HepG2 (cell line): ENCODE results near the gene ADARB2. TPM values are rescaled to one million over a fixed set of nuclear protein-coding genes. Genes with fewer than 3 reads are reported as not detected.
A peak's percentile ranks its signal among the peaks of the same experiment; 100 is the strongest.

Source experiments
- ATAC-seq: fragments of 200-7000 bp; cut with Tn5 transposase; 3 replicates; pipeline ENCODE4 v1.9.1; 2020; ENCODE audit warnings: mild to moderate bottlenecking, moderate library complexity
- BruUV-seq: library from RNA; stranded (reverse); fragments of 400-500 nt; replicated peaks from 2 replicates; lab custom pipeline; 2021; lab: Mats Ljungman, UMichigan
- CTCF ChIA-PET: fragments of 300-600 bp; formaldehyde crosslinking; extraction: SDS; loops from one replicate; lab custom pipeline; 2021; ENCODE audit warnings: low total read pairs, inconsistent platforms, low intra/inter-chr PET ratio; lab: Yijun Ruan, JAX
- POLR2A ChIA-PET: fragments of 350-600 bp; sonication (Branson Sonifier 250); formaldehyde crosslinking; loops from one replicate; lab custom pipeline; 2020; ENCODE audit warnings: antibody characterized with exemption, inconsistent platforms; lab: Yijun Ruan, JAX
- DNase-seq: peaks from one replicate; pipeline ENCODE4 v3.0.0-alpha.2; 2015; ENCODE audit warnings: low spot score
- FAIRE-seq: peaks from 3 replicates; lab custom pipeline; 2011; peaks lifted over from hg19 to GRCh38; lab: Jason Lieb, UNC
- H2AFZ ChIP-seq: one replicate; pipeline ENCODE4 v1.6.1; 2011; ENCODE audit warnings: low read length, inconsistent platforms
- H3K27ac ChIP-seq: fragments of 300-600 bp; 3 replicates; pipeline ENCODE4 v1.8.0; 2011; ENCODE audit warnings: mixed run types, mild to moderate bottlenecking, mixed read lengths, low read length, inconsistent platforms; ENCODE audit not compliant: insufficient read depth; ENCODE audit errors: extremely low read length
- H3K27me3 ChIP-seq, 2 experiments: fragments of 200-600 bp in 1 of 2; 2 replicates in 1 of 2; 3 replicates in 1 of 2; pipeline versions ENCODE4 v1.6.0 to v1.8.0; 2011; ENCODE audit warnings: low read length in 2 of 2, mild to moderate bottlenecking in 2 of 2, moderate library complexity in 2 of 2, inconsistent platforms in 1 of 2; ENCODE audit not compliant: insufficient read depth in 2 of 2, control insufficient read depth in 1 of 2
- H3K36me3 ChIP-seq, 2 experiments: fragments of 200-600 bp in 1 of 2; replicated peaks in 1 of 2; 2 replicates in 1 of 2; 3 replicates in 1 of 2; pipeline versions ENCODE4 v1.5.1 to v1.8.0; 2011; ENCODE audit warnings: low read length in 2 of 2, inconsistent platforms in 1 of 2; ENCODE audit not compliant: insufficient read depth in 2 of 2, control insufficient read depth in 1 of 2
- H3K4me1 ChIP-seq: 2 replicates; pipeline ENCODE4 v1.5.1; 2012; ENCODE audit warnings: low read length, inconsistent platforms; ENCODE audit not compliant: insufficient read depth
- H3K4me2 ChIP-seq: 2 replicates; pipeline ENCODE4 v1.6.0; 2011; ENCODE audit warnings: low read depth, low read length, inconsistent platforms
- H3K4me3 ChIP-seq, 3 experiments: fragments of 200-600 bp in 1 of 3; sonication (generic), shearing (Covaris generic) in 1 of 3; replicated peaks in 1 of 3; 2 replicates each; pipeline ENCODE4 v1.5.1; 2011 to 2016; ENCODE audit warnings: low read length in 3 of 3, inconsistent platforms in 2 of 3, low read depth in 2 of 3, mild to moderate bottlenecking in 2 of 3, control low read depth in 1 of 3, mixed read lengths in 1 of 3; ENCODE audit not compliant: insufficient read depth in 1 of 3
- H3K79me2 ChIP-seq: one replicate; pipeline ENCODE4 v1.6.1; 2011; ENCODE audit warnings: low read length, inconsistent platforms; ENCODE audit not compliant: insufficient read depth
- H3K9ac ChIP-seq: 2 replicates; pipeline ENCODE4 v1.6.0; 2011; ENCODE audit warnings: mild to moderate bottlenecking, low read depth, low read length, inconsistent platforms; ENCODE audit not compliant: insufficient read depth
- H3K9me3 ChIP-seq: 2 replicates; pipeline ENCODE4 v1.5.1; 2012; ENCODE audit warnings: mild to moderate bottlenecking, low read length
- H4K20me1 ChIP-seq: 2 replicates; pipeline ENCODE4 v1.6.0; 2011; ENCODE audit warnings: inconsistent platforms, mild to moderate bottlenecking, low read length, moderate library complexity; ENCODE audit not compliant: insufficient read depth
- AHDC1 ChIP-seq: sonication (generic); formaldehyde crosslinking; IDR thresholded peaks from 2 replicates; pipeline ENCODE4 v1.5.1; 2020; ENCODE audit warnings: mild to moderate bottlenecking, missing genetic modification reagents, borderline replicate concordance
- CREM ChIP-seq, 2 experiments: sonication (generic) in 1 of 2; formaldehyde crosslinking in 1 of 2; IDR thresholded peaks; 2 replicates each; pipeline versions ENCODE4 v1.4.0 to v1.6.1; 2016 to 2020; ENCODE audit warnings: antibody characterized with exemption in 1 of 2, mild to moderate bottlenecking in 1 of 2, missing genetic modification reagents in 1 of 2
- HES4 ChIP-seq: sonication (generic); formaldehyde crosslinking; IDR thresholded peaks from 2 replicates; pipeline ENCODE4 v1.9.0; 2021; ENCODE audit warnings: mild to moderate bottlenecking, missing genetic modification reagents, borderline replicate concordance
- POLR2AphosphoS5 ChIP-seq: IDR thresholded peaks from 2 replicates; pipeline ENCODE4 v1.6.1; 2012; ENCODE audit warnings: low read depth, low read length
- SMC3 ChIP-seq: IDR thresholded peaks from 2 replicates; pipeline ENCODE4 v1.6.1; 2011; ENCODE audit warnings: low read length, improper control_type of control experiment
- ZBTB43 ChIP-seq: sonication (generic); formaldehyde crosslinking; conservative IDR thresholded peaks from 2 replicates; pipeline ENCODE4 v1.4.0; 2020; ENCODE audit warnings: missing genetic modification reagents
- ZEB1 ChIP-seq: IDR thresholded peaks from 2 replicates; pipeline ENCODE4 v1.6.1; 2012; ENCODE audit warnings: mild to moderate bottlenecking, low read depth, inconsistent platforms; ENCODE audit not compliant: insufficient replicate concordance
- ZNF234 ChIP-seq: sonication (generic); formaldehyde crosslinking; conservative IDR thresholded peaks from 2 replicates; pipeline ENCODE4 v1.5.1; 2020; ENCODE audit warnings: mild to moderate bottlenecking, missing genetic modification reagents
- WGBS: methylation state at CpG from one replicate; pipeline ENCODE4 v1.1.6; 2017; ENCODE audit warnings: low lambda C conversion rate; 5-methylcytosine and 5-hydroxymethylcytosine counted together
- in situ Hi-C: cut with HindIII; loops from 2 replicates; pipeline ENCODE4 v1.10.0; 2017; ENCODE audit warnings: low pct_unique_long_range_greater_than_20kb; ENCODE audit not compliant: extremely low pct_ligation_motif_present
- intact Hi-C: fragments of 100-400 bp; cut with micrococcal nuclease; formaldehyde crosslinking; loops from one replicate; pipeline ENCODE4 v1.10.0; 2022; ENCODE audit not compliant: unreplicated experiment
- polyA plus RNA-seq, 8 experiments: library from polyadenylated mRNA; depleted of rRNA in 3 of 8; stranded (reverse) in 7 of 8; unstranded in 1 of 8; fragments of >200 nt; fragmentation: Illumina TruSeq in 4 of 8; extraction: Trizol in 4 of 8; gene quantifications; 2 replicates each; pipeline versions ENCODE4 v1.2.1 to v1.2.3, GENCODE V29; 2011 to 2016; ENCODE audit warnings: low read depth in 4 of 8, missing spikeins in 1 of 8, mixed read lengths in 1 of 8; ENCODE audit not compliant: insufficient read depth in 1 of 8
- total RNA-seq, 5 experiments: library from RNA; depleted of rRNA; stranded (reverse); fragments of >200 nt; fragmentation: Illumina TruSeq; extraction: Trizol; gene quantifications; 2 replicates each; pipeline ENCODE4 v1.2.3, GENCODE V29; 2016; ENCODE audit warnings: low read depth in 1 of 5

The ADARB2 gene
- total and polyA plus RNA-seq, 2 of the 13 experiments (the other 11 are each of a cell fraction or from before 2014, with no cell fraction given), result not detected

- TF ChIP-seq HES4, result no peak
Measured at GRCh38 chr10:1572519-1573333, 164.6 kb downstream of the ADARB2 start (continued).

- no peak for ATAC-seq
Measured at GRCh38 chr10:1571587-1572237, 165.6 kb downstream of the ADARB2 start.

GRCh38 chr10:1570416-1571051 is 166.8 kb downstream of the ADARB2 start:
- intact Hi-C loops (no loop called here), in situ Hi-C loops (no loop called here)
- Histone ChIP-seq H3K36me3 (no peaks in the 10 kb centered on the region), H3K27ac (no peak overlapping the region), H3K79me2 (no peaks in the 10 kb centered on the region), H3K4me2 (no peak overlapping the region), H3K4me3 (no peak overlapping the region), H4K20me1 (no peaks in the 10 kb centered on the region), H3K9ac (no peak overlapping the region), H3K9me3 (no peaks in the 10 kb centered on the region), H2AFZ (no peak overlapping the region), H3K27me3 (peaks cover 7 to 41% of the 10 kb centered on the region in 2 experiments; a peak in 3 of 5 replicates), H3K4me1 (no peaks in the 10 kb centered on the region)
- DNase-seq, result no peak
- WGBS, result 17% methylated on average over 7 of the region's 10 CpGs
- ChIA-PET POLR2A (no interaction called here), CTCF (no interaction called here)
- ATAC-seq, result no peak
- FAIRE-seq, result no peak
- BruUV-seq, result no TSS peak
- no peak for TF ChIP-seq ZBTB43 (CRISPR knock-in tag)
- no peak for TF ChIP-seq AHDC1 (CRISPR knock-in tag)
- no peak for TF ChIP-seq ZNF234 (CRISPR knock-in tag)

More at GRCh38 chr10:1571587-1572237, 165.6 kb downstream of the ADARB2 start:
- Histone ChIP-seq H3K9ac (no peak overlapping the region), H3K27me3 (peaks cover 7 to 41% of the 10 kb centered on the region in 2 experiments; a peak in 3 of 5 replicates), H4K20me1 (no peaks in the 10 kb centered on the region), H3K4me1 (no peaks in the 10 kb centered on the region), H3K36me3 (no peaks in the 10 kb centered on the region), H3K4me3 (no peak overlapping the region), H3K4me2 (no peak overlapping the region), H3K27ac (no peak overlapping the region)
- DNase-seq, result no peak
- in situ Hi-C loops, result no loop called here
- 12% methylated on average over 4 of the region's 4 CpGs for WGBS
- intact Hi-C loops, result no loop called here
- CTCF ChIA-PET, result no interaction called here
- TF ChIP-seq SMC3 (no peak), CREM (IDR thresholded peaks at IDR 0.05) (no peak), CREM (CRISPR knock-in tag; IDR thresholded peaks at IDR 0.05) (no peak), ZEB1 (peak; percentile 34), POLR2AphosphoS5 (no peak)
- TF ChIP-seq, all 625 proteins: peak for 1
- POLR2A ChIA-PET, result no interaction called here
- no peak for FAIRE-seq
- no peaks in the 10 kb centered on the region for H3K9me3 ChIP-seq
- H2AFZ ChIP-seq, result no peak overlapping the region
- no peaks in the 10 kb centered on the region for H3K79me2 ChIP-seq
- no TSS peak for BruUV-seq
